Neural progenitor cell (in vitro differentiated cells): ENCODE data around the gene RERE. TPM values are rescaled to one million over a fixed set of nuclear protein-coding genes. Genes with fewer than 3 reads are reported as not detected.
A peak's percentile ranks its signal among the peaks of the same experiment; 100 is the strongest.

ENCODE experiments used
- DNase-seq: peaks from one replicate; pipeline ENCODE4 v3.0.0-alpha.2; 2016; ENCODE audit warnings: low spot score
- H2AFZ ChIP-seq: fragments of 200-600 bp; sonication (generic); replicated peaks from 2 replicates; pipeline ENCODE4 v1.6.1; 2016; ENCODE audit warnings: antibody characterized with exemption
- H3F3A ChIP-seq: fragments of 200-600 bp; sonication (generic); 2 replicates; pipeline ENCODE4 v1.6.1; 2016; ENCODE audit warnings: antibody characterized with exemption, low read depth
- H3K27ac ChIP-seq: fragments of 200-600 bp; sonication (generic); 2 replicates; pipeline ENCODE4 v1.5.1; 2016; ENCODE audit warnings: mild to moderate bottlenecking
- H3K27me3 ChIP-seq: fragments of 200-600 bp; sonication (generic); 2 replicates; pipeline ENCODE4 v1.6.1; 2016; ENCODE audit warnings: mild to moderate bottlenecking, moderate library complexity
- H3K36me3 ChIP-seq: fragments of 200-600 bp; sonication (generic); 2 replicates; pipeline ENCODE4 v1.5.1; 2016
- H3K4me1 ChIP-seq: fragments of 200-600 bp; sonication (generic); 2 replicates; pipeline ENCODE4 v1.6.1; 2016; ENCODE audit warnings: mixed run types
- H3K4me2 ChIP-seq: fragments of 200-600 bp; sonication (generic); 2 replicates; pipeline ENCODE4 v1.6.1; 2016
- H3K4me3 ChIP-seq: fragments of 200-600 bp; sonication (generic); 2 replicates; pipeline ENCODE4 v1.5.1; 2016
- H3K79me2 ChIP-seq: fragments of 200-600 bp; sonication (generic); 2 replicates; pipeline ENCODE4 v1.6.1; 2016; ENCODE audit warnings: low read depth
- H3K9ac ChIP-seq: fragments of 200-600 bp; sonication (generic); 2 replicates; pipeline ENCODE4 v1.6.1; 2016
- H3K9me3 ChIP-seq: fragments of 200-600 bp; sonication (generic); 2 replicates; pipeline ENCODE4 v1.5.1; 2016; ENCODE audit warnings: low read depth
- H4K20me1 ChIP-seq: fragments of 200-600 bp; sonication (generic); 2 replicates; pipeline ENCODE4 v1.6.1; 2016; ENCODE audit warnings: low read depth
- H3K27ac Mint-ChIP-seq: 3 replicates; pipeline ENCODE4 v1.8.0; 2021; ENCODE audit warnings: mixed read lengths
- H3K27me3 Mint-ChIP-seq: 2 replicates; pipeline ENCODE4 v1.8.0; 2022; ENCODE audit warnings: low read depth, mild to moderate bottlenecking, inconsistent platforms, moderate library complexity, mixed read lengths; ENCODE audit not compliant: insufficient read depth
- H3K36me3 Mint-ChIP-seq: 3 replicates; pipeline ENCODE4 v1.8.0; 2021; ENCODE audit warnings: mixed read lengths
- H3K4me1 Mint-ChIP-seq: 3 replicates; pipeline ENCODE4 v1.8.0; 2021; ENCODE audit warnings: mixed read lengths
- H3K4me3 Mint-ChIP-seq: 3 replicates; pipeline ENCODE4 v1.8.0; 2021; ENCODE audit warnings: mild to moderate bottlenecking, moderate library complexity, mixed read lengths
- H3K9me3 Mint-ChIP-seq: 3 replicates; pipeline ENCODE4 v1.8.0; 2020; ENCODE audit warnings: mixed read lengths
- CTCF ChIP-seq: fragments of 200-600 bp; sonication (generic); IDR thresholded peaks from 2 replicates; pipeline ENCODE4 v1.5.1; 2017; ENCODE audit warnings: antibody characterized with exemption, mild to moderate bottlenecking
- EZH2 ChIP-seq: fragments of 200-600 bp; sonication (generic); IDR thresholded peaks from 2 replicates; pipeline ENCODE4 v1.6.1; 2017; ENCODE audit warnings: antibody characterized with exemption, mild to moderate bottlenecking, moderate library complexity
- EZH2phosphoT487 ChIP-seq: fragments of 200-600 bp; sonication (generic); IDR thresholded peaks from 2 replicates; pipeline ENCODE4 v1.6.1; 2017; ENCODE audit warnings: antibody characterized with exemption
- total RNA-seq: library from RNA; depleted of rRNA; stranded (reverse); fragments of >200 nt; gene quantifications from 2 replicates; pipeline ENCODE4 v1.2.3, GENCODE V29; 2015; ENCODE audit warnings: low replicate concordance

The RERE gene
- total RNA-seq, 1 donor from 2014 or later, result 29.8 TPM

- no peak overlapping the region for H3K4me3 Mint-ChIP-seq
- no peak overlapping the region for H3K4me3 ChIP-seq
- H3K4me1 Mint-ChIP-seq, result peaks cover 16% of the 10 kb centered on the region
- no peaks in the 10 kb centered on the region for H3K27me3 ChIP-seq
- peaks cover 47% of the 10 kb centered on the region for H3K36me3 Mint-ChIP-seq
- peaks cover 8% of the 10 kb centered on the region for H3K9me3 ChIP-seq
- H3K27ac Mint-ChIP-seq, result no peak overlapping the region
- H3K9ac ChIP-seq, result no peak overlapping the region
- H3F3A ChIP-seq, result no peaks in the 10 kb centered on the region
- TF ChIP-seq EZH2phosphoT487 (no peak), EZH2 (no peak), CTCF (no peak)
- peaks cover 40% of the 10 kb centered on the region for H3K9me3 Mint-ChIP-seq
- no peak overlapping the region for H2AFZ ChIP-seq
- no peaks in the 10 kb centered on the region for H3K36me3 ChIP-seq
- no peak overlapping the region for H3K4me2 ChIP-seq
- H3K27ac ChIP-seq, result no peak overlapping the region
- H3K4me1 ChIP-seq, result peaks cover 16% of the 10 kb centered on the region
- H3K27me3 Mint-ChIP-seq, result peaks cover 3% of the 10 kb centered on the region
- peaks cover 100% of the 10 kb centered on the region for H3K79me2 ChIP-seq
- no peak for DNase-seq
- H4K20me1 ChIP-seq, result peaks cover 97% of the 10 kb centered on the region
Observed at GRCh38 chr1:8689431-8690252, 127.8 kb downstream of the RERE start.

- no peak overlapping the region for H3K4me3 Mint-ChIP-seq
- H3K79me2 ChIP-seq, result peaks cover 100% of the 10 kb centered on the region
- no peak overlapping the region for H3K4me3 ChIP-seq
- no peak overlapping the region for H3K4me2 ChIP-seq
- no peak for DNase-seq
- peaks cover 26% of the 10 kb centered on the region for H3K4me1 ChIP-seq
- peaks cover 20% of the 10 kb centered on the region for H3K4me1 Mint-ChIP-seq
- no peak overlapping the region for H3K9ac ChIP-seq
- H3K27me3 Mint-ChIP-seq, result peaks cover 3% of the 10 kb centered on the region
- H3K36me3 Mint-ChIP-seq, result peaks cover 34% of the 10 kb centered on the region
- no peak overlapping the region for H3K27ac Mint-ChIP-seq
- no peaks in the 10 kb centered on the region for H3K36me3 ChIP-seq
- H4K20me1 ChIP-seq, result peaks cover 97% of the 10 kb centered on the region
- H2AFZ ChIP-seq, result no peak overlapping the region
- no peaks in the 10 kb centered on the region for H3K27me3 ChIP-seq
- H3K9me3 ChIP-seq, result peaks cover 8% of the 10 kb centered on the region
- H3K27ac ChIP-seq, result no peak overlapping the region
- TF ChIP-seq EZH2 (no peak), EZH2phosphoT487 (no peak), CTCF (no peak)
- H3K9me3 Mint-ChIP-seq, result peaks cover 24% of the 10 kb centered on the region
- H3F3A ChIP-seq, result no peaks in the 10 kb centered on the region
Observed at GRCh38 chr1:8687538-8687937, 129.9 kb downstream of the RERE start.

- H3K4me2 ChIP-seq, result no peak overlapping the region
- H4K20me1 ChIP-seq, result peaks cover 97% of the 10 kb centered on the region
- peaks cover 31% of the 10 kb centered on the region for H3K4me1 ChIP-seq
- no peak overlapping the region for H2AFZ ChIP-seq
- Mint-ChIP-seq H3K36me3 (peaks cover 34% of the 10 kb centered on the region), H3K27ac (no peak overlapping the region), H3K9me3 (peaks cover 24% of the 10 kb centered on the region), H3K4me3 (no peak overlapping the region), H3K27me3 (no peaks in the 10 kb centered on the region), H3K4me1 (peaks cover 25% of the 10 kb centered on the region)
- no peak overlapping the region for H3K9ac ChIP-seq
- H3F3A ChIP-seq, result no peaks in the 10 kb centered on the region
- TF ChIP-seq EZH2 (no peak), CTCF (no peak), EZH2phosphoT487 (no peak)
- DNase-seq, result no peak
- peak overlapping the region; percentile 14 for H3K27ac ChIP-seq
- H3K4me3 ChIP-seq, result no peak overlapping the region
- H3K27me3 ChIP-seq, result no peaks in the 10 kb centered on the region
- H3K36me3 ChIP-seq, result no peaks in the 10 kb centered on the region
- H3K79me2 ChIP-seq, result peaks cover 100% of the 10 kb centered on the region
- peaks cover 6% of the 10 kb centered on the region for H3K9me3 ChIP-seq
Observed at GRCh38 chr1:8687039-8687438, 130.4 kb downstream of the RERE start.
